ENCODE results near the gene OCEL1. TPM values are rescaled to one million over a fixed set of nuclear protein-coding genes. Genes with fewer than 3 reads are reported as not detected.

The OCEL1 gene
- total and polyA plus RNA-seq, 10 of the 15 experiments (the other 5 are each of a cell fraction or from before 2014, with no cell fraction given), result 2.8 to 18.2 (median 7.4) TPM

DNA sequence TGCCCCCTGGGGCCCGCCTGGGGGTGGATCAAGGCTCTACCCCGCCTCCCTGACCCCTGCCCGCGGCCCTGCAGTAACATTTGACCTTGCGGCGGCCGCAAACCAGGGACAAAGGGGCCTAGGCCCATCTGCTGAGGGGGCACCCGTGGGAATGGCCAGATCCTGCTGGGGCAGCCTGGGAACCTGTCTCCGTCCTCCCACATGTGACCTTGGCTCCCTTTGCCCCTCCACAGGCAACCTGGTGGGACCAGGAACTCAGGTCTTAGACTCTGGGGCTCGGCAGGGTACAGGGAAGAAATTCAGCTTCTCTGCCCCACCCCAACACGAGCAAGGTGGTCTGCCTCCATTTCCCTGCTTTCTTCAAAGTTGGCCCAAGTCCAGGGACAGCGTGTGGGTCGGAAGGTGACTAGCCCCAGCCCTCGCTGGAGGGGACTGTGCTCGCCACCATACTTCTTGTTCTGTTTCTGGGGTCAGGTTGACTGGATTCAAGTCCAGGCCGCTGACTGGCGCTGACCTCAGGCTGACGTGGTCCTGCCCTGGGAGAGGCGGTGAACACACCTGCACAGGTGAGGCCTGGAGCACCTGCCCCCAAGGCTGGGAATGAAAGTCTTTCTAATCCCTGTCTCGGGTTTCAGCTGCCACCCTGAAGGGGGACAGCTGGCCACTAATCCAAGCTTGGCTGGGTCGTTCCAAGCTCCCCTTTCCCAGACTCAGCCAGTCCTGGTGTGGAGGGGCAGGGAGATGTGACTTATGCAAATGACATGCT lies 22.2 kb downstream of the OCEL1 start:
- CTCF ChIA-PET, result interaction anchor here (1.1 to 3.8 kb wide), 3 partner anchors 12 to 34 kb away, joined by 3 to 17 read pairs (median 7); partner anchors contain the start of genes ANKLE1 and USHBP1

DNA sequence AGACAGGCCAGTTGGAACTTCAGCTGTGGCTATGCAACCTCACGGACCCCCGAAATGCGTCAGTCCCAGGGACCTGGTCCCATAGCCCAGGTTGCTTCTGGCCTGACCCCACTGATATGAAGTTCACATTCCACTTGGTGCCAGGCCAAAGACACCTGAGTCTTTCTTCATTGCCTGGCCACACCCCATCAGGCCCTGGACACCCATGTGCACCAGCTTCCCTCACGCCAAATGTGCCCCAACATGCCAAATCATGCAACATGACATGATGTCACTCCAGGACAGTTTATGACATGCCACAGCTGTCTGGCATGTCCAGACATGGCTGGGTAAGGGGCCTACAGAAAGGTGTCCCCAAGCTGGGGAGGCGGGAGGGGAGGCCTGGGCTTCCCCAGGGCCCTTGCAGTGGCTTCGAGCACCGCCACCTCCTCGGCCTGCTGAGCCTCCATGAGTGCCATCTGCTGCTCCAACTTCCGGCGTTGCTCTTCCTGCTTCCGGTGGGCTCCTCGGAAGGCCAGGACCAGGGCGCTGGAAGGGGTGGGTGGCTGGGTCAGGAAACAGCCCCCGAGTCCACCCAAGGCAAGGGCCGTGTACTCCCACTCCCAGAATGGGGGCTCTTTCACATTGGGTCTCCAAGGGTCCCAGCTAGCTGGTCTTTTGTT lies 24.0 kb downstream of the OCEL1 start:
- Histone ChIP-seq H3K4me2 (ENCODE audit: control insufficient read depth, insufficient read depth) (no peak overlapping the region), H3K36me3 (ENCODE audit: control insufficient read depth in 2 of 2, insufficient read depth in 2 of 2, low read length in 1 of 2) (no peaks in the 10 kb centered on the region), H2AFZ (ENCODE audit: control insufficient read depth, low read depth, low read length) (no peak overlapping the region), H3K4me3 (no peak overlapping the region), H4K20me1 (ENCODE audit: control insufficient read depth, insufficient read depth) (no peaks in the 10 kb centered on the region), H3K27ac (ENCODE audit: control insufficient read depth, insufficient read depth) (no peak overlapping the region), H3K9ac (ENCODE audit: control insufficient read depth, insufficient read depth, low read length) (no peak overlapping the region), H3K79me2 (ENCODE audit: control insufficient read depth, insufficient read depth, low read length) (no peaks in the 10 kb centered on the region; the same call in 1 of the 2 replicates), H3K9me3 (replicated peaks; ENCODE audit: control insufficient read depth, insufficient read depth, low read length) (no peaks in the 10 kb centered on the region), H3K4me1 (ENCODE audit: control insufficient read depth, insufficient read depth, low read length) (peaks cover 9% of the 10 kb centered on the region), H3K27me3 (replicated peaks in 1 of 2; ENCODE audit: control insufficient read depth in 2 of 2, insufficient read depth in 2 of 2, low read length in 1 of 2) (no peaks in the 10 kb centered on the region)
- no peak for DNase-seq (ENCODE audit: low read depth, low spot score)
- SMC1A ChIA-PET (ENCODE audit: uncharacterized antibody, unreplicated experiment), result interaction anchor here (1.2 kb wide), 1 partner anchor 17 kb away, joined by 3 read pairs; no protein-coding TSS in a partner anchor
- 61% methylated on average over 15 of the region's 15 CpGs for WGBS (ENCODE audit: insufficient coverage, insufficient replicate concordance, low lambda C conversion rate, missing lambda C conversion rate)
- ATAC-seq, result no peak
- intact Hi-C loops (cut with micrococcal nuclease; ENCODE audit: unreplicated experiment), result no loop called here
- in situ Hi-C loops (cut with MboI), result no loop called here
- no peak for FAIRE-seq
- no TSS peak for BruUV-seq (replicated peaks)
- CTCF ChIA-PET, result interaction anchor here (0.6 to 3.8 kb wide), 4 partner anchors 10 to 133 kb away, joined by 3 to 17 read pairs (median 6); partner anchors contain the start of genes ANKLE1 and USHBP1
- RAD21 ChIA-PET (ENCODE audit: unreplicated experiment), result no interaction called here
- POLR2A ChIA-PET, result no interaction called here
- TF ChIP-seq CUX1 (IDR thresholded peaks at IDR 0.05; ENCODE audit: insufficient replicate concordance, low read depth, low read length) (no peak), NRF1 (conservative IDR thresholded peaks at IDR 0.05; ENCODE audit: low read depth, low read length) (no peak)
- TF ChIP-seq, protein P1, sequence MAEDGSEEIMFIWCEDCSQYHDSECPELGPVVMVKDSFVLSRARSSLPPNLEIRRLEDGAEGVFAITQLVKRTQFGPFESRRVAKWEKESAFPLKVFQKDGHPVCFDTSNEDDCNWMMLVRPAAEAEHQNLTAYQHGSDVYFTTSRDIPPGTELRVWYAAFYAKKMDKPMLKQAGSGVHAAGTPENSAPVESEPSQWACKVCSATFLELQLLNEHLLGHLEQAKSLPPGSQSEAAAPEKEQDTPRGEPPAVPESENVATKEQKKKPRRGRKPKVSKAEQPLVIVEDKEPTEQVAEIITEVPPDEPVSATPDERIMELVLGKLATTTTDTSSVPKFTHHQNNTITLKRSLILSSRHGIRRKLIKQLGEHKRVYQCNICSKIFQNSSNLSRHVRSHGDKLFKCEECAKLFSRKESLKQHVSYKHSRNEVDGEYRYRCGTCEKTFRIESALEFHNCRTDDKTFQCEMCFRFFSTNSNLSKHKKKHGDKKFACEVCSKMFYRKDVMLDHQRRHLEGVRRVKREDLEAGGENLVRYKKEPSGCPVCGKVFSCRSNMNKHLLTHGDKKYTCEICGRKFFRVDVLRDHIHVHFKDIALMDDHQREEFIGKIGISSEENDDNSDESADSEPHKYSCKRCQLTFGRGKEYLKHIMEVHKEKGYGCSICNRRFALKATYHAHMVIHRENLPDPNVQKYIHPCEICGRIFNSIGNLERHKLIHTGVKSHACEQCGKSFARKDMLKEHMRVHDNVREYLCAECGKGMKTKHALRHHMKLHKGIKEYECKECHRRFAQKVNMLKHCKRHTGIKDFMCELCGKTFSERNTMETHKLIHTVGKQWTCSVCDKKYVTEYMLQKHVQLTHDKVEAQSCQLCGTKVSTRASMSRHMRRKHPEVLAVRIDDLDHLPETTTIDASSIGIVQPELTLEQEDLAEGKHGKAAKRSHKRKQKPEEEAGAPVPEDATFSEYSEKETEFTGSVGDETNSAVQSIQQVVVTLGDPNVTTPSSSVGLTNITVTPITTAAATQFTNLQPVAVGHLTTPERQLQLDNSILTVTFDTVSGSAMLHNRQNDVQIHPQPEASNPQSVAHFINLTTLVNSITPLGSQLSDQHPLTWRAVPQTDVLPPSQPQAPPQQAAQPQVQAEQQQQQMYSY (CRISPR knock-in tag; IDR thresholded peaks at IDR 0.05), result no peak

More for the DNA sequence above, 22.2 kb downstream of the OCEL1 start:
- SMC1A ChIA-PET (ENCODE audit: uncharacterized antibody, unreplicated experiment), result interaction anchor here (1.1 kb wide), 1 partner anchor 164 kb away, joined by 3 read pairs; no protein-coding TSS in a partner anchor
- Histone ChIP-seq H3K36me3 (ENCODE audit: control insufficient read depth in 2 of 2, insufficient read depth in 2 of 2, low read length in 1 of 2) (no peaks in the 10 kb centered on the region), H3K4me3 (no peak overlapping the region), H3K9me3 (replicated peaks; ENCODE audit: control insufficient read depth, insufficient read depth, low read length) (no peaks in the 10 kb centered on the region), H3K79me2 (ENCODE audit: control insufficient read depth, insufficient read depth, low read length) (peaks cover 7% of the 10 kb centered on the region), H2AFZ (ENCODE audit: control insufficient read depth, low read depth, low read length) (no peak overlapping the region), H3K4me1 (ENCODE audit: control insufficient read depth, insufficient read depth, low read length) (peaks cover 9% of the 10 kb centered on the region), H3K27me3 (replicated peaks in 1 of 2; ENCODE audit: control insufficient read depth in 2 of 2, insufficient read depth in 2 of 2, low read length in 1 of 2) (no peaks in the 10 kb centered on the region), H3K4me2 (ENCODE audit: control insufficient read depth, insufficient read depth) (no peak overlapping the region), H4K20me1 (ENCODE audit: control insufficient read depth, insufficient read depth) (no peaks in the 10 kb centered on the region), H3K9ac (ENCODE audit: control insufficient read depth, insufficient read depth, low read length) (no peak overlapping the region), H3K27ac (ENCODE audit: control insufficient read depth, insufficient read depth) (no peak overlapping the region)
- intact Hi-C loops (cut with micrococcal nuclease; ENCODE audit: unreplicated experiment), result no loop called here
- POLR2A ChIA-PET, result interaction anchor here (0.5 to 0.7 kb wide), 2 partner anchors 170 to 226 kb away, joined by 3 read pairs; no protein-coding TSS in a partner anchor
- TF ChIP-seq PAX5 (IDR thresholded peaks at IDR 0.05; ENCODE audit: borderline replicate concordance, low read depth, low read length), result no peak
- TF ChIP-seq CHD4 (IDR thresholded peaks at IDR 0.05), result no peak
- WGBS (ENCODE audit: insufficient coverage, insufficient replicate concordance, low lambda C conversion rate, missing lambda C conversion rate), result 63% methylated on average over 21 of the region's 21 CpGs
- in situ Hi-C loops (cut with MboI), result no loop called here
- RAD21 ChIA-PET (ENCODE audit: unreplicated experiment), result interaction anchor here (1.2 kb wide), 1 partner anchor 19 kb away, joined by 3 read pairs; the partner anchor contains the start of gene BABAM1
- no peak for ATAC-seq
- DNase-seq (ENCODE audit: low read depth, low spot score), result no peak
- no peak for FAIRE-seq
- BruUV-seq (replicated peaks), result no TSS peak
